ENCODE measurements around the gene NTM. TPM values are rescaled to one million over a fixed set of nuclear protein-coding genes. Genes with fewer than 3 reads are reported as not detected.

NTM gene
- total and polyA plus RNA-seq, 5 donors = 35.0 to 148 (median 88.2) TPM

DNA sequence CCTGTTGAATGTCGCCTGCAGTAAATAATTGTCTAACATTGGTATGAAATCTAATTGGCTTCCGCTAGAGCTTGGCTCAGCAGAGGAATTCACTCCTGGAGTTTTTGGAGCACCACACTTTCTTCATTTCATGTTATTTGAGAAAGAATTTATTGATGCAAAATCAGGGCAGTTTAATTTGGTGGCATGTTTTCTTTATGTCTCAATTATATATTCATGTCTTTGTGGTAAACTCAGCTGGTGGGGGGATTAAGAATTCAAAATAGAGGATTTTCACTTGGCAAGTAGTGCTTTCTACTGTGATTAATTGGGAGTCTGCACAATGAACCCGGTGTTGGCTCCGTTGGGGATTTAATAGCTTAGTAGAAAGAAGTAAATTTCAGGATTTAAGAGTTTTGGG lies 784.4 kb downstream of the NTM start:
- Histone ChIP-seq H3K4me1 (ENCODE audit: control insufficient read depth, insufficient read depth, low read length) (no peaks in the 10 kb centered on the region), H3K4me3 (ENCODE audit: low read length) (no peak overlapping the region), H3K27me3 (ENCODE audit: control insufficient read depth, insufficient read depth) (no peaks in the 10 kb centered on the region), H3K27ac (ENCODE audit: low read length) (no peak overlapping the region), H3K9me3 (ENCODE audit: control insufficient read depth, low read length) (no peaks in the 10 kb centered on the region)
- WGBS = 79% methylated on average over 4 of the region's 4 CpGs
- intact Hi-C loops (cut with DNase I) = no loop called here
- DNase-seq (no peak), ATAC-seq (no peak)

DNA sequence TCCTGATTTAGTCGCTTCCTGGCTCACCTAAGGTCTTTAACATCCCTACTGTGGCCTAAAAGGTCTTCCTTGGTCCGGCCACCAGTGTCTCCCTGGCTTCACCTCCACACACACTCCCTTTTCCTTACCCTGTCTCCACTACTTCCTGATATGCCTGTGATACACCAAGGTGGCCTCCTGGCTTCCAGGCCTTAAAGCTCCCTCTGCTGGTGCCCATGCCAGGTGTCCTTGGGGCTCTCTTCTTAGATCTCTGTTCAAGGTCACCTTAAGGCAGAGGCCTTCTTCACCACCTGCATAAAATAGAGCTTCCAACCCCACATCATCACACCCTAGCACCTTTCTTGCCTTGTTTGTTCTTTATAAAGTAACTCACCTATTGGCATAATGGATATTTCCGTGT lies 787.7 kb downstream of the NTM start:
- Histone ChIP-seq H3K9me3 (ENCODE audit: control insufficient read depth, low read length) (no peaks in the 10 kb centered on the region), H3K27me3 (ENCODE audit: control insufficient read depth, insufficient read depth) (no peaks in the 10 kb centered on the region), H3K27ac (ENCODE audit: low read length) (no peak overlapping the region), H3K4me1 (ENCODE audit: control insufficient read depth, insufficient read depth, low read length) (no peaks in the 10 kb centered on the region), H3K4me3 (ENCODE audit: low read length) (no peak overlapping the region)
- ATAC-seq = peak in 1 of 2 donors; percentile 25
- intact Hi-C loops (cut with DNase I) = no loop called here
- DNase-seq = no peak
- WGBS = 82% methylated on average over 3 of the region's 3 CpGs

DNA sequence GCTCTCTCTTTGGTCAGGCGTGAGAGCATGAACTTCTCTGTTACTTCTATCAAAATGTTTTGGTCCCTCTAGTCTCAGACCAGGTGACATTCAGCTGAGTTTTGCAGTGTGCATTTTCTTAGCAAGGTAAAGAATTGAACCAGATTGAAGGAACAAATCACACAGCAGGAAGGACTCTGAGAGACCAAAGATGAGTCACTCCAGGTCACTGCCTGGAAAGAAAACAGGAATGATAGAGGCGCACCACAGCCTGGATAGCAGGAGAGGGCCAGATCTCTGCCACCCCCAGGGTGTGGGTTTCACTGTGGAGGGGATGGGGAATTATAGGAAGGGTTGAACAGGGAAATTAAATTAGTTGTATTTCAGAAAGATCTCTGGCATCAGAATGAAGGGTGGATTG lies 788.3 kb downstream of the NTM start:
- H3K27me3 ChIP-seq (ENCODE audit: control insufficient read depth, insufficient read depth) = no peaks in the 10 kb centered on the region
- H3K27ac ChIP-seq (ENCODE audit: low read length) = no peak overlapping the region
- intact Hi-C loops (cut with DNase I) = no loop called here
- 83% methylated on average over 2 of the region's 2 CpGs for WGBS
- DNase-seq (no peak), ATAC-seq (no peak)
- H3K9me3 ChIP-seq (ENCODE audit: control insufficient read depth, low read length) = no peaks in the 10 kb centered on the region
- H3K4me1 ChIP-seq (ENCODE audit: control insufficient read depth, insufficient read depth, low read length) = no peaks in the 10 kb centered on the region
- no peak overlapping the region for H3K4me3 ChIP-seq (ENCODE audit: low read length)

DNA sequence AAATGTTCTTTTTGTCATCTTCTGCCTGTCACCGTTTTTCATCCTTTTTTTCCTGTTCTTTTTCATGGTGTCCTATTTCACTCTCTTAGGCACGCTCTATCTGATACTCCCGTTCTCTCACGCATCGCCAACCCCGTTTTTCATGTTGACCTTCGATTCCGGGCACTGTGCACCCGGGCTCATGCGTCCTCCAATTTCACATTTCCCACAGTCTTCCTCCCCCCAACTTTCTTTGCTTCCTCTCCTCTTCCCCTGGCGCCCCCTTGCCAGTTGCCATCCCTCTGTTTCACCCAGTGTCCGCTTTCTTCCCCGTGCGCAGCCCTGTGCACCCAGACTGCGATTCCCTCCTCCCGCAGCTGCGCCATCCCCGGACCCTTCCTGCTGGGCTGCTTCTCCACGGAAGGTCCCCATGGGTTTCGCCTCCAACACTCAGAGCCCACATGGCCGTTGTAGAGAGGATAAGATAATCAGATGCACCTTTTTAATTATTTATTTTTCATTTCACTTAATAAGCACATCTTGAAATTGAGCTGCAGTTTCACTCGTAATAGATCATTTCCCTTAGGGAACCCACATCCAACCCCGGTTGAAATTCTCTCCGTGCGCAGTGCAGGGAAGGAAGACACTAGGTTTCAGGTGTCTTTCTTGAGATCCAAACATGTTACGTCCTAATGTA lies 791.1 kb downstream of the NTM start:
- Histone ChIP-seq H3K27ac (ENCODE audit: low read length) (no peak overlapping the region), H3K27me3 (ENCODE audit: control insufficient read depth, insufficient read depth) (no peaks in the 10 kb centered on the region), H3K4me3 (ENCODE audit: low read length) (no peak overlapping the region), H3K9me3 (ENCODE audit: control insufficient read depth, low read length) (no peaks in the 10 kb centered on the region), H3K4me1 (ENCODE audit: control insufficient read depth, insufficient read depth, low read length) (no peaks in the 10 kb centered on the region)
- intact Hi-C loops (cut with DNase I) = no loop called here
- ATAC-seq (no peak), DNase-seq (no peak)
- 91% methylated on average over 26 of the region's 26 CpGs for WGBS

DNA sequence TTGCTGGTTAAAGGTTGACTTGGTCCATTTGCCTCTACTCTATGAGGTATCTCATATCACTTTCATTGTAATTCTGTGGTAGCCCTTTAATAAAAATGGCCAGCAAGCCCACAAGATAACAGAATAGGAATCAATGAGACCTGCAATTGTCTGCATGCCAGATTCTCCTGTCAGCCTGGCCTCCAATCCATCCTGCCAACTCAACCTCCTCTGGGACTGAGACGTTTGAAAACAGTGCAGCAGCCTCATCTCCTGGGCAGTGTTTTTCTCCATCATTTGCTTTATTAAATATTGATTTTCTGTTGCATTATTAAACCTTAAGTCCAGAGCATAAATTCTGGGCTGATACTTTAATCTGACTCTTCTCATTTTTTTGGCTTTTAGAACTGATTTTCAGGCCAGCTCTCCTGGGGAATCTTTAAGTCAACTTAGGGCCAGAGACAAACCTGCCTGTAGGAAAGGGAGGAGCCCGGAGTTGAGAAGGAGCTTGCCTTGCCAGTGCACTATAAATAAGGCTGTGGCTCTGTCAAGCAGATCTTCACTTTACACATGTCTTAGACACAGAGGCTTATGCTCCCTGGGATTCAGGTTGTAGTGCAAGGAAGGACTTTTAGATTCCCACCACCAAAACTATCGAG lies 798.0 kb downstream of the NTM start:
- DNase-seq (no peak), ATAC-seq (no peak)
- WGBS = 67% methylated on average over 3 of the region's 3 CpGs
- no peak overlapping the region for H3K27ac ChIP-seq (ENCODE audit: low read length)
- no peaks in the 10 kb centered on the region for H3K9me3 ChIP-seq (ENCODE audit: control insufficient read depth, low read length)
- H3K27me3 ChIP-seq (ENCODE audit: control insufficient read depth, insufficient read depth) = no peaks in the 10 kb centered on the region
- intact Hi-C loops (cut with DNase I) = no loop called here
- H3K4me1 ChIP-seq (ENCODE audit: control insufficient read depth, insufficient read depth, low read length) = no peaks in the 10 kb centered on the region
- no peak overlapping the region for H3K4me3 ChIP-seq (ENCODE audit: low read length)

DNA sequence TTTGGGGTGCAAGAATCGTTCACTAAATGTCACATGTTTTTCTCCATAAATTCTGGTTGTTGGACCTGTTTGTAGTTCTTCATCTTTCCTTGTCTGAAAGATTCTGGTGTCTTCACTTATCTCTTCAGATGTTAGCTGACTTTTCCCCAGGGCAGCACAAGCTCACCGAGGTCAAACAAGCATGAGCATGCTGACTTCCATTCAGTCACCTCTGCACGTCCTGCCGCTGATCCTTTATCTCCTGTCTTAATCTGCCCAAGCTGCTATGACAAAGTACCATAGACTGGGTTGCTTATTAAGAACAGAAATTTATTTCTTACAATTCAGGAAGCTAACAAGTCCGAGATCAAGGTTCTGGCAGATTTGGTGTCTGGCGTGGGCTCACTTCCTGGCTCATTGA lies 800.6 kb downstream of the NTM start:
- no peaks in the 10 kb centered on the region for H3K27me3 ChIP-seq (ENCODE audit: control insufficient read depth, insufficient read depth)
- H3K4me1 ChIP-seq (ENCODE audit: control insufficient read depth, insufficient read depth, low read length) = no peaks in the 10 kb centered on the region
- 81% methylated on average over 6 of the region's 6 CpGs for WGBS
- DNase-seq (no peak), ATAC-seq (no peak)
- no peak overlapping the region for H3K4me3 ChIP-seq (ENCODE audit: low read length)
- H3K9me3 ChIP-seq (ENCODE audit: control insufficient read depth, low read length) = no peaks in the 10 kb centered on the region
- no peak overlapping the region for H3K27ac ChIP-seq (ENCODE audit: low read length)
- intact Hi-C loops (cut with DNase I) = no loop called here

DNA sequence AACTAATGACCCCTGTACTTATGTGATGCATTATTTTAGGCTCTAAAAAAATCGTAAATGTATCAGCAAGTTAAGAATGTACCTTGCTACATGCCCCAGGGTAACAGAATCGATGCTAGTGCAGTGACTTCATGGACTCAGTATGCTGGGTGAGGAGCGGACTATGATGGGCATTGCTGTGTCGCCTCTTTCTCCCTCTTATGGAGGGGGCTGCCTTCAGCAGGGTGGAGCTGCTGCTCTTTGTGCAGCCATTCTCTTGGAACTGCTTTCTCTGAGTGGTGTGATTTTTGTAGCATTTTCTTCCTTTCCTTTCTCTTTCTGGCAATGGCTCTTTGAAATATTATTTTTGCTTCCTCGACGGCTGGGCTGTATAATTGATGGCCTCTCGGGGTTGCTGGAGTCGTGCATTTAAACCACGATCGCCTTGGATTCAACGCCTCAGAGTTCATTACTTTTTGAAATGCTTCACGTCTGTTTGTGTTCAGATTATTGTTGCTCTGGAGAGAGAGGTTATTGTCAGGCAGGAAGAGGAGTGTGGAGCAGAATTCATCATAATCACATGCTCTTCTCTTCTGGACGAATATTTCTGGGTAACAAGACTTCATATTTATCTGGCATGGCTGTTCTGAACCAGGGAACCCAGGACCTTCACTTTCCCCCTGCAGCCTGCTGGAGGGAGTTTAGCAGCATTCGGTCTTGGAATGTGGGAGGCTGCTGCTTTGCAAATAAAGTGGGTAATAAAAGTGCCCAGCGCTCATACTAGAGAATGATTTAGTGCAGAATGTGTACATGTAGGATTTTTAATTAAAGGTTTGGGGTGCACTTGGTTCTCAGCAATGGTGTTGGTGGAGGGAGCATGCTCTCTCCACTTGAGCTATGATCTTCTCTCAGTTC lies 804.2 kb downstream of the NTM start:
- Histone ChIP-seq H3K27ac (ENCODE audit: low read length) (no peak overlapping the region), H3K4me3 (ENCODE audit: low read length) (no peak overlapping the region), H3K27me3 (ENCODE audit: control insufficient read depth, insufficient read depth) (no peaks in the 10 kb centered on the region), H3K9me3 (ENCODE audit: control insufficient read depth, low read length) (no peaks in the 10 kb centered on the region), H3K4me1 (ENCODE audit: control insufficient read depth, insufficient read depth, low read length) (no peaks in the 10 kb centered on the region)
- WGBS = 75% methylated on average over 15 of the region's 15 CpGs
- no peak for DNase-seq
- no peak for ATAC-seq
- intact Hi-C loops (cut with DNase I) = no loop called here

DNA sequence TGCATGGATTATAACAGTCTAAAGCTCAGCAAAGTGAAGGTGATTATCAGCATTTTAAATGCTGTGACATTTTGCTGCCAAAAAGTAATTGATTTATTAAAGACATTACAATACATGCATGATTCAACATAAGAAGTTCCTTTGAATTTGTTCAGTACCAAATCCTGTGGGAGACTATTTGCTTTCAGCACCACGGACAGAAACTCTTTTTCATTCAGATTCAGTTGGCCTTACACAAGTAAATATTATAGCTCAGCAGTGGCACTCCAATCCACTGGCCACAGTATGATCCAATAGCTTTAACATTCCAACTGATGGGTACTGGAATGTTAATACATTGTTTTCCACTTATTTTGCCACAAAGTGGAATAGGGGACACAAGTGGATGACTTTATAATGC lies 806.7 kb downstream of the NTM start:
- Histone ChIP-seq H3K27ac (ENCODE audit: low read length) (no peak overlapping the region), H3K27me3 (ENCODE audit: control insufficient read depth, insufficient read depth) (no peaks in the 10 kb centered on the region), H3K9me3 (ENCODE audit: control insufficient read depth, low read length) (no peaks in the 10 kb centered on the region), H3K4me3 (ENCODE audit: low read length) (no peak overlapping the region), H3K4me1 (ENCODE audit: control insufficient read depth, insufficient read depth, low read length) (no peaks in the 10 kb centered on the region)
- intact Hi-C loops (cut with DNase I) = no loop called here
- ATAC-seq (no peak), DNase-seq (no peak)
- 11% methylated on average over 1 of the region's 1 CpG for WGBS

DNA sequence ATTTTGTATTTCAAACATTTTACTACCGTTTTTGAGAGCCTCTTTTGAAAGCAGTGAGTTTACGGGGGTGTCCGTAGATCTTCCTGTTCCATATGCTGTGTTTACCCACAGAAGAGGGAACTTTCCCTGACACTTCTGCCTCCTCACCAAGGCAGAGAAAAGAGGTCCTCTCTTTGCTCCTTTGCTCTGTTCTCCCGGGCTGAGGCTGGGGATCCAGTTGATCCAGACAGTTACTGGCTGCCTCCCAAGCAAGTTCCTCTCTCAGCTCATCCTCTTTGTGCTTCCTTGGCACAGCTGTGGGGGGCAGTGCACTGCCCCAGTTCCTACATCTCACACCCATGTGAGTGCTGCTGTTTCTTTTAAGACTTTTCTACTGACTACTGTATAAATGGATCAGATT lies 813.7 kb downstream of the NTM start:
- H3K27ac ChIP-seq (ENCODE audit: low read length) = no peak overlapping the region
- H3K4me1 ChIP-seq (ENCODE audit: control insufficient read depth, insufficient read depth, low read length) = no peaks in the 10 kb centered on the region
- ATAC-seq = no peak
- no peak for DNase-seq
- H3K4me3 ChIP-seq (ENCODE audit: low read length) = no peak overlapping the region
- WGBS = 72% methylated on average over 4 of the region's 4 CpGs
- intact Hi-C loops (cut with DNase I) = no loop called here
- H3K27me3 ChIP-seq (ENCODE audit: control insufficient read depth, insufficient read depth) = no peaks in the 10 kb centered on the region
- H3K9me3 ChIP-seq (ENCODE audit: control insufficient read depth, low read length) = no peaks in the 10 kb centered on the region

DNA sequence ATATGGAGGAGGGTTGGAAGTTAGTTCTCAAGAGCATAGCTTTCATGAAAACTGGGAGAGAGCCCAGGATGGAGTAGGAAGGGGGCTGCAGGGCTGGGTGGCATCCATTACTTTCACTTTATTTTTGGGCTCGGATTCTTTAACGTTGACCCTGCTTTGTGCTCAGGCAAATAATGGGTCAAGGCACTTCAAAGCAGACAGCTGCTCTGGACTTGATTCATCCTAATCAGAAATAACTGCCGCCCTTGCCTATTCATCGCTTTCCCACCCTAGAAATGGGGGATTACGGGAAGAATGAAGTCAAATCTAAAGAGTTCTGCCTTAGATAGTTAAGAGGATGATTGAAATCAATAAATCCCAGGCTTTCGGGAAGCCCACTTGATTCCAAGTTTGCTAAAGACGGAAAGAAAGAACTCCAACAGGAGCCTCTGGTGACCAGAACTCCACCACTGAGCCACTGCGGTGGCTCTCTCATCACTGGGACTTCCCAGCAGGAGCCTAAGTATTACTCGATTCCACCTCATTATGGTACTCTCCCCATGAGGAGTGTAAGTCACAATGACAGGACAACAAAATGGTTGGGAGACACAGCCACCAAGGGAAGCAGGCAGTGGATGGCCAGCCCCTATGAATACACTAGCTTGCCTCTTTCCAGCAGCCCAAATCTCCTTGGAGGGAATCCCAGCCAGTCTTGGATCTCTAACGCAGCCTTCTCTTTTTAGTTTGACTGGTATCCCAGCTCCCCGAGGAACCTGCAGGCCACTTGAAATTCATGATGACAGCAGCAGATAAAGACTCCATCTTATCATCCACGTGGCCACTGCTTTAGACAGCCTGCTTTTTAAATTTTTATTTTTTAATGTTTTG lies 815.5 kb downstream of the NTM start:
- Histone ChIP-seq H3K4me1 (ENCODE audit: control insufficient read depth, insufficient read depth, low read length) (no peaks in the 10 kb centered on the region), H3K27ac (ENCODE audit: low read length) (no peak overlapping the region), H3K27me3 (ENCODE audit: control insufficient read depth, insufficient read depth) (no peaks in the 10 kb centered on the region), H3K9me3 (ENCODE audit: control insufficient read depth, low read length) (no peaks in the 10 kb centered on the region), H3K4me3 (ENCODE audit: low read length) (no peak overlapping the region)
- intact Hi-C loops (cut with DNase I) = no loop called here
- WGBS = 65% methylated on average over 12 of the region's 12 CpGs
- DNase-seq = peak in 1 of 3 donors; percentile 52
- peak in 1 of 2 donors; percentile 52 for ATAC-seq
